Bronchial epithelial cell (primary cell): Measurements from ENCODE around the gene MAP4K3. TPM values are rescaled to one million over a fixed set of nuclear protein-coding genes. Genes with fewer than 3 reads are reported as not detected.
"Not testable (repeated sequence)": the region's sequence is repeated elsewhere in the genome, so short reads cannot be mapped to it uniquely, and the experiment has no call there.

Experiments used
- DNase-seq: peaks from one replicate; pipeline ENCODE4 v3.0.0-alpha.2; 2010; ENCODE audit warnings: low read depth
- FAIRE-seq: peaks from 2 replicates; lab custom pipeline; 2011; peaks lifted over from hg19 to GRCh38; lab: Jason Lieb, UNC
- H3K27me3 ChIP-seq: 2 replicates; pipeline ENCODE4 v1.5.1; 2011; ENCODE audit warnings: low read length; ENCODE audit not compliant: control insufficient read depth, insufficient read depth
- H3K36me3 ChIP-seq: 2 replicates; pipeline ENCODE4 v1.5.1; 2011; ENCODE audit warnings: low read length; ENCODE audit not compliant: control insufficient read depth, insufficient read depth
- H3K4me3 ChIP-seq: 2 replicates; pipeline ENCODE4 v1.5.1; 2011; ENCODE audit warnings: mild to moderate bottlenecking, low read depth, low read length, control low read depth
- CTCF ChIP-seq: IDR thresholded peaks from 2 replicates; pipeline ENCODE4 v1.5.1; 2011; ENCODE audit warnings: mild to moderate bottlenecking, moderate library complexity, low read length, control low read depth, inconsistent platforms; ENCODE audit not compliant: insufficient read depth, severe bottlenecking
- total RNA-seq: library from RNA; depleted of rRNA; stranded (reverse); fragments of >200 nt; gene quantifications from 2 replicates; pipeline ENCODE4 v1.2.1, GENCODE V29; 2014

The MAP4K3 gene
- total RNA-seq, 1 donor from 2014 or later = 19.7 TPM

GRCh38 chr2:39368376-39368775, 68.7 kb downstream of the MAP4K3 start:
- Histone ChIP-seq H3K27me3 (no peaks in the 10 kb centered on the region), H3K4me3 (no peak overlapping the region), H3K36me3 (no peaks in the 10 kb centered on the region)
- no peak for TF ChIP-seq CTCF
- no peak for DNase-seq
- FAIRE-seq = no peak

- H3K4me3 ChIP-seq = no peak overlapping the region
- FAIRE-seq (no peak), DNase-seq (no peak)
- no peak for TF ChIP-seq CTCF
- no peaks in the 10 kb centered on the region for H3K36me3 ChIP-seq
- H3K27me3 ChIP-seq = no peaks in the 10 kb centered on the region
Measured at GRCh38 chr2:39362595-39362994, 74.5 kb downstream of the MAP4K3 start.

- FAIRE-seq (no peak), DNase-seq (no peak)
- H3K27me3 ChIP-seq = no peaks in the 10 kb centered on the region
- no peak for TF ChIP-seq CTCF
- no peak overlapping the region for H3K4me3 ChIP-seq
- no peaks in the 10 kb centered on the region for H3K36me3 ChIP-seq
Measured at GRCh38 chr2:39361511-39361910, 75.6 kb downstream of the MAP4K3 start.

- H3K27me3 ChIP-seq, H3K36me3 ChIP-seq, FAIRE-seq, DNase-seq, H3K4me3 ChIP-seq: not testable (repeated sequence)
Measured at GRCh38 chr2:39360342-39360741, 76.7 kb downstream of the MAP4K3 start.

GRCh38 chr2:39359453-39360038, 77.5 kb downstream of the MAP4K3 start:
- H3K27me3 ChIP-seq = no peaks in the 10 kb centered on the region
- H3K36me3 ChIP-seq = no peaks in the 10 kb centered on the region
- FAIRE-seq = no peak
- no peak for DNase-seq
- H3K4me3 ChIP-seq = no peak overlapping the region
- no peak for TF ChIP-seq CTCF

- FAIRE-seq (no peak), DNase-seq (no peak)
- no peak overlapping the region for H3K4me3 ChIP-seq
- TF ChIP-seq CTCF = no peak
- no peaks in the 10 kb centered on the region for H3K36me3 ChIP-seq
- H3K27me3 ChIP-seq = no peaks in the 10 kb centered on the region
Measured at GRCh38 chr2:39356922-39357639, 80.0 kb downstream of the MAP4K3 start.
